Stomach smooth muscle (tissue), 2 donors: Measurements from ENCODE around the gene LBHD2.

Source experiments
- H3K27ac ChIP-seq: one replicate; pipeline ENCODE4 v1.7.0; 2013; ENCODE audit warnings: mild to moderate bottlenecking, low read length, inconsistent platforms
- H3K27me3 ChIP-seq, 2 donors: one replicate each; pipeline ENCODE4 v1.7.0; 2013; ENCODE audit warnings: low read length in 2 of 2; ENCODE audit not compliant: insufficient read depth in 2 of 2, control insufficient read depth in 1 of 2
- H3K36me3 ChIP-seq, 2 donors: one replicate each; pipeline ENCODE4 v1.7.0; 2013; ENCODE audit warnings: low read length in 2 of 2; ENCODE audit not compliant: control insufficient read depth in 2 of 2, insufficient read depth in 2 of 2
- H3K4me1 ChIP-seq: one replicate; pipeline ENCODE4 v1.7.0; 2013; ENCODE audit warnings: low read length; ENCODE audit not compliant: control insufficient read depth, insufficient read depth
- H3K4me3 ChIP-seq, 2 donors: one replicate each; pipeline ENCODE4 v1.7.0; 2013; ENCODE audit warnings: low read length in 2 of 2
- H3K9ac ChIP-seq, 2 donors: one replicate each; pipeline ENCODE4 v1.7.0; 2013; ENCODE audit warnings: low read length in 2 of 2, mild to moderate bottlenecking in 1 of 2
- H3K9me3 ChIP-seq, 2 donors: one replicate each; pipeline ENCODE4 v1.7.0; 2013; ENCODE audit warnings: low read length in 2 of 2; ENCODE audit not compliant: control insufficient read depth in 2 of 2
- donor health status: healthy.
- donor health status: Pancreatic carcinoma.

LBHD2 gene

DNA sequence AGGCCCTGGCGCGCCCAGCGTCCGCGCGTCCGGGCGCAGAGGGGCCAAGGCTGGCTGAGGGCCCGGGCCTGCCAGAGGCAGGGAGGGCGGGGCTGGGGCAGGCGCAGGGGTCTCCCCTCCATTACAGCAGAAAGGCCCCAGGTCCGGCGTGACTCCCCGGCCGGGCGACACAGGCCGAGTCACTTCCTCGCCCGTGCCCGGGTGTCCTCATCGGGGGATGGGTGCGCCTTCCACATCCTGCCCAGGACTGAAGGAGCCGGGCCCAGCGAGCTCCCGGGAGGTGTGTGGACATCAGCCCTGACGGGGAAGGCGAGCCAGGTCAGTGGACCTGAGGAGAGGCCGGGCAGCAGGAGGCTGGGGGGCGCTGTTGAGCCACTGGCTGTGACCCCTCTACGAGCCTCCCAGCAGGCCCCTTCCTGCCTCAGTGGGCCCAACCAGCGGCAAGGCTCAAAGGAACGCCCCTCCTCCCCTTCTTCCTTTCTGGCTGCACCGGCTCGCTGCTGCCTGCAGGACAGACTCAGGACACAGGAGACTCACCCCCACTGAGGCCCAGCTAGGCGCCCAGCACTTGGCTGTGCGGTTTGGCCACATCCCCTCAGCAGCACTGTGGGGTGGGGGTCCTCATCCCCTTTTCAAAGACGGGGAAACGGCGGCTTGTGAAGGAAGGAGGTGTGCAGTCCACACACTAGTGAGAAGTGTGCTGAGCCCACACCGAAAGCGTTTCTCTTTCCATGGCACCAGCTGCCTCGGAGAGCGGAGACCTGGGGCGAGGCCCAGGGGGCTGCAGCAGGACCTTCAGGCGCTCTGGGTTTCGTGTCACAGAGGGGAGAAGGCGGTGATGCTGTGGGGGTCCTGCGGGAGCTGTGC, 39.9 kb downstream of the LBHD2 start:
- Histone ChIP-seq H3K36me3 (no peaks in the 10 kb centered on the region), H3K9me3 (no peaks in the 10 kb centered on the region), H3K27ac (peak overlapping the region; percentile 41), H3K9ac (peak overlapping the region in 1 of 2 donors; percentile 60), H3K4me3 (peak overlapping the region; percentile 49 to 68), H3K4me1 (peaks cover 72% of the 10 kb centered on the region), H3K27me3 (peaks cover 32 to 37% of the 10 kb centered on the region in 2 donors)

GRCh38 chr14:103124501-103125001, 40.5 kb downstream of the LBHD2 start:
- Histone ChIP-seq H3K27ac (no peak overlapping the region), H3K9ac (peak overlapping the region in 1 of 2 donors; percentile 60), H3K9me3 (no peaks in the 10 kb centered on the region), H3K36me3 (no peaks in the 10 kb centered on the region), H3K4me3 (peak overlapping the region; percentile 49 to 68), H3K27me3 (peaks cover 32 to 37% of the 10 kb centered on the region in 2 donors), H3K4me1 (peaks cover 76% of the 10 kb centered on the region)

DNA sequence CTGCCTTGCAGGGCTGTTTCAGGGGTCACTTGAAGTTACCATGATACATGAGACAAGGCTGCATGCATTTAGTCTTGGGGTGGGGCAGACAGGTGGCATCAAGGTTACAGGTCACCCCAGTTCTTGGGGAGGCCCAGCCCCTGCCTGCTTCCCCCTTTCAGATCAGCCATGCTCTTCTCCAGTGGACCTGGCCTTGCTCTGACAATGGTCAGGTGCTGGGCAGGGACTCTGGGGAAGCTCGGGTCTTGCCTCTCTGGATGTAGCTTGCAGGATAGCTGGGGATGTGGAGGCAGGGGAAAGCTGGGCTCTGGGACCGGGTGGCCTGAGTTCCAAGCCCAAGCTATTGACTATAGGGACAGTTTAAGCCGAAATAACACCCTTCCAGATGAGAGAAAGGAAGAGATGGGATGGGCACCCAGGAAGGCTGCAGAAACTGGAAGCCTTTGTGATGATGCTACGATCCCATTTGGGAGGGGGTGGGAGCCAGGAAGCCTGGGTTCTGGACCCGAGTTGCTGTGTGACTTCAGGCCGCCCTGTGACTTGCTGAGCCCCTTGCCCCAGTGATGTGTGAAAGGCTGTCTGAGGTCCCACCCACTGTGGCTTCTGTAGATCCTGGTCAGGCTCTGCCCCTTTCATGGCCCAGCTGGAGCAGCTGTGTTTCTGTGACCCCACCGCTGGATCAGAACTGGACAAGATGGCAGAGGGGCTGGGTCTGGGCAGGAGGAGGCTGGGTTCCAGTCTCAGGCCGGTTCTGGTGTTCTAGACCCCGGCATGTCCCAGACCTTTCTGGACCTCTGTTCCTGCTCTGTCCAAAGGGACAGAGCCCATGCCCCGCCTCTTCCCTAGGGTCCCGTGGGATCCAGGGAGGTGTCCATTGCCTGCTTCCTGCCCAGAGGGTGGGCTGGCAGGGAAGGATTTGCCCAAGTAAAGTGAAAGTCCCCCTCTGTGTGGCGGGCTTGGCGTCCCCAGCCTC, 41.4 kb downstream of the LBHD2 start:
- Histone ChIP-seq H3K9me3 (no peaks in the 10 kb centered on the region), H3K4me1 (peaks cover 82% of the 10 kb centered on the region), H3K9ac (no peak overlapping the region), H3K4me3 (peak overlapping the region; percentile 30 to 68), H3K36me3 (no peaks in the 10 kb centered on the region), H3K27ac (no peak overlapping the region), H3K27me3 (peaks cover 32 to 37% of the 10 kb centered on the region in 2 donors)

DNA sequence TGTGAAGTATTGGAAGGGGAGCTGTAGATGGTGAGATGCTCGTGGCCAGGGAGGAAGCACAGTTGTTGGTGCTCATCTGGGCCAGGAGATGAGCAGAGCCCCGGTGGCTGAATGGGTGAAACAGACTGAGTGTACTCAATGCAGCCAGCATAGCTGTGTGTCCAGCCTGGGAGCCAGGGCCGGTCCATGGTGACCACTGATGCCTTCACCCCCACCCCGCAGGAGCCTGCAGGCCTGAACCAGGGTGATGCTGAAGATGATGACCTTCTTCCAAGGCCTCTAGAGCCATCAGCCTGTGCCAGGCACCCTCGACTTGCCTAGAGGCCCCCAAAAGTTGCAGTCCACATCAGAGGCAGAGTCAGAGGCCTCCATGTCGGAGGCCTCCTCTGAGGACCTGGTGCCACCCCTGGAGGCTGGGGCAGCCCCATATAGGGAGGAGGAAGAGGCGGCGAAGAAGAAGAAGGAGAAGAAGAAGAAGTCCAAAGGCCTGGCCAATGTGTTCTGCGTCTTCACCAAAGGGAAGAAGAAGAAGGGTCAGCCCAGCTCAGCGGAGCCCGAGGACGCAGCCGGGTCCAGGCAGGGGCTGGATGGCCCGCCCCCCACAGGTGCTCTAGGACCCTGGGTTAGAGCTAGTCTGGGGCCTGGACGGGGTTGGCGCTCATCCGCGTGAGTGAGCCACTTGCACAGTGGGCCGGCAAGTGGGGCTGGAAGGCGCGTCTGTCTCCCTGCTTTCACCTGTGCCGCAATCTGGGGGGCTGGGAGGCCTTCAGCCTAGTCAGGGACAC, 42.3 kb downstream of the LBHD2 start:
- Histone ChIP-seq H3K9ac (peak overlapping the region in 1 of 2 donors; percentile 45), H3K4me1 (peaks cover 87% of the 10 kb centered on the region), H3K36me3 (no peaks in the 10 kb centered on the region)

GRCh38 chr14:103126873-103127304, 42.9 kb downstream of the LBHD2 start:
- Histone ChIP-seq H3K36me3 (no peaks in the 10 kb centered on the region), H3K9ac (peak overlapping the region in 1 of 2 donors; percentile 45), H3K27ac (no peak overlapping the region), H3K9me3 (no peaks in the 10 kb centered on the region), H3K4me1 (peaks cover 83% of the 10 kb centered on the region), H3K27me3 (peaks cover 27 to 32% of the 10 kb centered on the region in 2 donors), H3K4me3 (peak overlapping the region; percentile 46 to 63)

More for the DNA sequence above, 42.3 kb downstream of the LBHD2 start:
- H3K9me3 ChIP-seq: no peaks in the 10 kb centered on the region
- H3K4me3 ChIP-seq: peak overlapping the region; percentile 46 to 68
- no peak overlapping the region for H3K27ac ChIP-seq
- peaks cover 29 to 36% of the 10 kb centered on the region in 2 donors for H3K27me3 ChIP-seq

DNA sequence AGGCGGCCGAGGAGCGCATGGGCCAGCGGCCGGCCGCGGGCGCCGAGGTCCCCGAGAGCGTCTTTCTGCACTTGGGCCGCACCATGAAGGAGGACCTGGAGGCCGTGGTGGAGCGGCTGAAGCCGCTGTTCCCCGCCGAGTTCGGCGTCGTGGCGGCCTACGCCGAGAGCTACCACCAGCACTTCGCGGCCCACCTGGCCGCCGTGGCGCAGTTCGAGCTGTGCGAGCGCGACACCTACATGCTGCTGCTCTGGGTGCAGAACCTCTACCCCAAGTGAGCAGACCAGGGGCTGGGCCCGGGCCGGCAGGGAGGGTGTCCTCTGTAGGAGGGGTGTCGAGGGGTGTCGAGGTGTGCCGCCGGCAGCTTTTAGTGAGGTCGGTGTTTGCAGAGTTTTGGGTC, 43.3 kb downstream of the LBHD2 start:
- Histone ChIP-seq H3K9me3 (no peaks in the 10 kb centered on the region), H3K27me3 (peaks cover 25 to 28% of the 10 kb centered on the region in 2 donors), H3K27ac (no peak overlapping the region), H3K36me3 (no peaks in the 10 kb centered on the region), H3K4me3 (peak overlapping the region in 1 of 2 donors; percentile 52), H3K9ac (no peak overlapping the region), H3K4me1 (peaks cover 79% of the 10 kb centered on the region)

GRCh38 chr14:103127861-103128598, 44.0 kb downstream of the LBHD2 start:
- Histone ChIP-seq H3K27me3 (peaks cover 20 to 21% of the 10 kb centered on the region in 2 donors), H3K27ac (no peak overlapping the region), H3K9ac (no peak overlapping the region), H3K9me3 (no peaks in the 10 kb centered on the region), H3K4me1 (peaks cover 72% of the 10 kb centered on the region), H3K4me3 (no peak overlapping the region), H3K36me3 (peaks cover 0 to 4% of the 10 kb centered on the region in 2 donors)

DNA sequence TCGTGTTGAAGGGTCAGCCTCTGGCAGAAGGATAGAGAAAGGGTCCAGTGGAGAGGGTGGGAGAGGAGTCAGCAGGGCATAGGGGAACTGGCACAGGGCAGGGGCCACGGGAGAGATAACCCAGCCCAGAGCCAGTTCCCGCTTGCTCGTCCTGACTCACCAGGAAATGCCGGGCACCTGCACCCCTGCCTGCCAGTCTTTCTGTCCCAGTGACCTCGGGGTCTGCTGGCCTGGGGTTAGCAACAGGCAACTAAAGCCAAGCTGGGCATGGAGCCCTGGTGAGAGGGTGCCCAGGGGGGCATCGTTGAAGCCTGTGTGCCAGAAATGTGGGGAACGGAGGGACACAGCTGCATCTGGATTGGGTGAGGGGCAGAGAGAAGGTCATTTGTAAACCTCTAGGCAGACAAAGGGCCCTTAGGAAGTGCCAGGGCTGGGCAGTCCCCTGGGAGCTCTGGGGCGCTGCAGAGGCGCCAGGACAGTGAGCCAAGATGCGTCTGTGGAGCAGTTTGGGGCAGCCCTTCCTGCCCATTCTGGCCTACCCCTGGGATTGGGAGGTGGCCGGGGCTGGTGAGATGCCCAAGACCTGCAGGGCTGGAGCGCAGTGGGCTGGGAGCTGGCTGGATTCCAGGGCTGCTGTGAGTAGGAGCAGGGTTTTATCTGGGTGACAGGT, 44.8 kb downstream of the LBHD2 start:
- Histone ChIP-seq H3K4me1 (peaks cover 67% of the 10 kb centered on the region), H3K36me3 (peaks cover 2 to 5% of the 10 kb centered on the region in 2 donors), H3K9me3 (no peaks in the 10 kb centered on the region), H3K27ac (no peak overlapping the region), H3K27me3 (peaks cover 15 to 19% of the 10 kb centered on the region in 2 donors), H3K4me3 (no peak overlapping the region), H3K9ac (no peak overlapping the region)

GRCh38 chr14:103129301-103130016, 45.4 kb downstream of the LBHD2 start:
- peaks cover 61% of the 10 kb centered on the region for H3K4me1 ChIP-seq
- H3K9ac ChIP-seq: no peak overlapping the region
- peaks cover 5 to 7% of the 10 kb centered on the region in 2 donors for H3K36me3 ChIP-seq
- peaks cover 8 to 12% of the 10 kb centered on the region in 2 donors for H3K27me3 ChIP-seq
- H3K4me3 ChIP-seq: no peak overlapping the region
- no peak overlapping the region for H3K27ac ChIP-seq
- no peaks in the 10 kb centered on the region for H3K9me3 ChIP-seq
